Esophagus muscularis mucosa (tissue), 3 donors: ENCODE results near the gene MARK2.

Experiments used
- CTCF ChIP-seq, 3 experiments: fragments of 200-600 bp in 2 of 3; fragments of 450-650 bp in 1 of 3; sonication (generic) in 2 of 3; IDR thresholded peaks; one replicate each; pipeline ENCODE4 v1.5.1; 2017 to 2019; ENCODE audit warnings: antibody characterized with exemption in 3 of 3, mild to moderate bottlenecking in 2 of 3, moderate library complexity in 1 of 3
- POLR2AphosphoS5 ChIP-seq, 2 donors: sonication (generic); formaldehyde crosslinking; IDR thresholded peaks; one replicate each; pipeline ENCODE4 v1.6.1; 2017; ENCODE audit warnings: antibody characterized with exemption in 2 of 2

DNA sequence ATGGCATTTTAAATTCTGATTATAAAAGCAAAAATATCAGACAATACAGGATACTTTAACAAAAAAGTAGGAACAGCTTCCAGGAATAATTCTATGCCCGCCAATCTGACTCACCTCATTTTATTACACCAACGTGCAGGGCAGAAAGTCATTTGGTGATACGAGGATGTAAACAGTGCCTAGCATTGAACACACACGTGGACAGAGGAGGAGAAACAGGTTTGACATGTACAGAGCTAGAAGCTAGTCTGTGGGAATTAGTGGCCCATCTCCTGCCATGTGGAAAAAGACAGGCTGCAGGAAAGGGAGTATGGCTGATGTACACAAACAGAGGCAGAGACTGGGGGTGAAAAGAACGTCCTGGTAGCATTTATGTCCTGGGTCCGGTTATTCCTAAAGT, 34.7 kb upstream of the MARK2 start:
- TF ChIP-seq CTCF (IDR thresholded peaks at IDR 0.05) (no peak), POLR2AphosphoS5 (IDR thresholded peaks at IDR 0.05) (no peak)
